GM18907 (cell line): ENCODE data around the gene DNAJA4.
"Not testable (repeated sequence)": the region's sequence is repeated elsewhere in the genome, so short reads cannot be mapped to it uniquely, and the experiment has no call there.

Source experiments
- ATAC-seq: cut with Tn5 transposase; IDR thresholded peaks from one replicate; pipeline ENCODE4 v1.9.1; 2021; ENCODE audit warnings: mild to moderate bottlenecking, moderate library complexity; ENCODE audit not compliant: unreplicated experiment

The DNAJA4 gene

GRCh38 chr15:78243491-78243941 lies 20.8 kb upstream of the DNAJA4 start:
- no peak for ATAC-seq

DNA sequence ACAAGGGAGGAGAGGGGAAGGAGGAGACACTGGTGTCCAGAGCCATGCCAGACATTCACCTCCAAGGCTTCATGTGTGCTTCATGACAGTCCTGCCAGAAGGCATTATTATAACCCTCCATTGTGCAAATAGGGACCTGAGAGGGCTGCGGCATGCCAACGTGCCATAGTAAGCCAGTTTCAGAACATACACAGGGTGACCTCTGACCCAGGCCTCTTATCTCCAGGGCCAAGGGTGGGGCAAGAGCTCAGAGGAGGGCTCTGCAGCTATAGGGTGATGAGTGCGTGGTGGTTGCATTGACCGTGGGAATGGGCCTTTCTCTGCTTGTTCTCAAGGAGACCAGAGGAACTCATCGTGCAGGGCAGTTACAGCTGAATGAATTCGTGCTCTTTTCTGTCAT lies 20.3 kb upstream of the DNAJA4 start:
- no peak for ATAC-seq

- no peak for ATAC-seq
Observed at GRCh38 chr15:78244893-78245292, 19.5 kb upstream of the DNAJA4 start.

DNA sequence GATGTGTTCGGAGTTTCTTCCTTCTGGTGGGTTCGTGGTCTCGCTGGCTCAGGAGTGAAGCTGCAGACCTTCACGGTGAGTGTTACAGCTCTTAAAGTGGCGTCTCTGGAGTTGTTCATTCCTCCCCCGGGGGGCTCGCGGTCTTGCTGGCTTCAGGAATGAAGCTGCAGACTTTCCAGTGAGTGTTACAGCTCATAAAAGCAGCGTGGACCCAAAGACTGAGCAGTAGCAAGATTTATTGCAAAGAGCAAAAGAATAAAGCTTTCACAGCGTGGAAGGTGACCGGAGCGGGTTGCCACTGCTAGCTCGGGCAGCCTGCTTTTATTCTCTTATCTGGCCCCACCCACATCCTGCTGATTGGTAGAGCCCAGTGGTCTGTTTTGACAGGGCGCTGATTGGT lies 19.0 kb upstream of the DNAJA4 start:
- not testable (repeated sequence) for ATAC-seq

DNA sequence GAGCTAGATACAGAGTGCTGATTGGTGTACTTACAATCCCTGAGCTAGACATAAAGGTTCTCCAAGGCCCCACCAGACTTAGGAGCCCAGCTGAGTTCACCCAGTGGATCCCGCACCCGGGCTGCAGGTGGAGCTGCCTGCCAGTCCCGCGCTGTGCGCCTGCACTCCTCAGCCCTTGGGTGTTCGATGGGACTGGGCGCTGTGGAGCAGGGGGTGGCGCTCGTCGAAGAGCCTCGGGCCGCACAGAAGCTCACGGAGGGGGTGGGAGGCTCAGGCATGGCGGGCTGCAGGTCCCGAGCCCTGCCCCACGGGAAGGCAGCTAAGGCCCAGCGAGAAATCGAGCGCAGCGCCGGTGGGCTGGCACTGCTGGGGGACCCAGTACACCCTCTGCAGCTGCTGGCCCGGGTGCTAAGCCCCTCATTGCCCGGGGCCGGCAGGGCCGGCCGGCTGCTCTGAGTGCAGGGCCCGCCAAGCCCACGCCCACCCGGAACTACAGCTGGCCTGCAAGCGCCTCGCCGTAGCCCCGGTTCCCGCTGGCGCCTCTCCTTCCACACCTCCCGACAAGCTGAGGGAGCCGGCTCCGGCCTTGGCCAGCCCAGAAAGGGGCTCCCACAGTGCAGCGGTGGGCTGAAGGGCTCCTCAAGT lies 18.3 kb upstream of the DNAJA4 start:
- not testable (repeated sequence) for ATAC-seq

DNA sequence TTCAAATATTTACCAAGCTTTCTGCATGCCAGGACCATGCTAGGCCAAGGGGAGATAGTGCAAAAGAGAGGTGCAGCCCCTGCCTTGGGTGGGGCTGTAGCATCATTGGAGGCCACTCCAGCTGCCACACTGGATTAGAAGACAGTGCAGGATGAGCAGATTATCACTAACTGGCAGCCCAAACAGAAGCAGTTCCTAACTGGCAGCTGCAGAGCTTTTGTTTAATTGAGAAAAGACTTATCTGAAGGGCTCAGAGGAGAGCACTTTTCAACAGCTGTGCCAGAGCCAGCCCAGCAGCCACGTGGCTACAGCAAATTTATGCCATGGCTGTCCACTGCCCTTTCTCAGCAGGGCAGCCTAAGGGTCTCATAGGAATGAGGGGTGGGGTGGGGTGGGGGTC lies 16.5 kb upstream of the DNAJA4 start:
- ATAC-seq: no peak

- ATAC-seq: no peak
Observed at GRCh38 chr15:78249131-78249530, 15.2 kb upstream of the DNAJA4 start.

DNA sequence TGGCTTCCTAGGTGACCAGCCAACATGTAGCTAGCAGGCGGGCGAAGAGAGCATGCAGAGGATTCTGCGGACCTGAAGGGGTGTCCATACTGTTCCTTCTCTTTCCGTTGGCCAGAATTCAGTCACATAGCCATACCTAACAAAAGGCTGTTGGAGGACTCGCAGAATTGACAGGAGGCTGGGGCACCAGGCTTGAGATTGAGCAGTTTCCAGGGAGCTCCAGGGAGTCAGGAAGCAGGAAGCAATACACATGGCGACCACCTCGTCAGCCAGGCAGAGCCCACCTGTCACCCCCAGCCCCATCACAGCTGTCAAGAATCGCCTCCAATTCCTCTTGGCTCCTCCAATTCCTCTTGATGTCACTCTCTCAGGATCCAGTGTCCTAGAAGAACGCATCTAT lies 13.2 kb upstream of the DNAJA4 start:
- ATAC-seq: no peak

GRCh38 chr15:78255421-78256043 lies 8.8 kb upstream of the DNAJA4 start:
- ATAC-seq: no peak

- no peak for ATAC-seq
Observed at GRCh38 chr15:78256044-78256437, 8.3 kb upstream of the DNAJA4 start.

DNA sequence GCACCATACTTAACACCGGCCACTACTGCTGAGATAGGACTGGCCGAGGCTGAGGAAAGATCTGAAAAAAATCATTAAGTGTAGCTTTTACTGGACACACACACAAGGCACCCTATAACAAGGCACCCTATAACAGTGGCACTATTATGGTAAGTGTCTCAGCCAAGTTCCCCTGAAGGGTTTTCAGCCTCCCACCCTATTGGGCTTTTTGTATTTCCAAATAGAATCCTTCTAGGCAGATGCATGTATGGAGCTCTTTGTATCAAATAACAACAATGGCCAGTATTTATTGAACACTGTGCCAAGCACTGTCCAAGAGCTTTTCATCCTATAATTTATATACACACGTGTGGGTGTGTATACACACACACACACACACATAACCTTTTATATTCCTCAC lies 6.7 kb upstream of the DNAJA4 start:
- no peak for ATAC-seq

GRCh38 chr15:78259232-78259631 lies 5.1 kb upstream of the DNAJA4 start:
- no peak for ATAC-seq

- no peak for ATAC-seq
Observed at GRCh38 chr15:78260489-78260888, 3.9 kb upstream of the DNAJA4 start.

- ATAC-seq: no peak
Observed at GRCh38 chr15:78261062-78261461, 3.3 kb upstream of the DNAJA4 start.

DNA sequence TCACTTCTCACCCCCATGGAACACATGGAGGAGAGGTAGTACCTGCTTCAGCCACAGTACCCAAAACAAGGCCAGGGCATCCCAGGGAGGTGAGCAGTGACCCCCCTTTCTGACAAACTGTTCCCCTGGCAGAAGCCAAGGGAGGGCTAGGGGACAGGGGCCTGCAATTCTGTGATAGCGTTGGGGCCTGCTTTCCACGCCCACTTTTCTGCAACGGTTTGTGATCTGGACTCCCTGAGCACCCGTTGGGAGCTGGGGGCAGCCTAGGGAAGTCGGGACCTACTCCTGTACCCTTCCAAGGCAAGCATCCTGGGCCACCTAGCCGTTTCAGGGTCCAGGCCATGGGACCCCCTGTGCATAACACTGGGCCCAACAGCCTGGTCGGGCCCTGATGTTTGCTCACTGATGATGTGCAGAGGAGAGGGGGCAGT lies 996 bp upstream of the DNAJA4 start:
- no peak for ATAC-seq

DNA sequence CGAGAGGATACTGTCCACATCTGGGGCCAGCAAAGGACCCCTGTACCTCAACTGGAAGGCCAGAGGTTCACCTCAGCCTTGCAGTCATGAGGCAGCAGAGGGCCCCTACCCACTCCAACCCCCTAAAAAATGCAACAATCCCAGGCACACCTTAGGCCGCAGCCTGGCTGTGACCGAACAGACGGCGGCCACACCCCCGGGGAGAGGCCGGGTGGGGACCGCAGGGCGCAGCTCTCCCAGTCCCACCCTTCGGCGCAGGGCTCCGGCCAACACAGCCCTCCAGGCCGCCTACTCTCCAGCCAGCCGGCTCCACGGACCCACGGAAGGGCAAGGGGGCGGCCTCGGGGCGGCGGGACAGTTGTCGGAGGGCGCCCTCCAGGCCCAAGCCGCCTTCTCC lies 457 bp upstream of the DNAJA4 start:
- no peak for ATAC-seq

- no peak for ATAC-seq
Observed at GRCh38 chr15:78265137-78265460, 737 bp downstream of the DNAJA4 start.

DNA sequence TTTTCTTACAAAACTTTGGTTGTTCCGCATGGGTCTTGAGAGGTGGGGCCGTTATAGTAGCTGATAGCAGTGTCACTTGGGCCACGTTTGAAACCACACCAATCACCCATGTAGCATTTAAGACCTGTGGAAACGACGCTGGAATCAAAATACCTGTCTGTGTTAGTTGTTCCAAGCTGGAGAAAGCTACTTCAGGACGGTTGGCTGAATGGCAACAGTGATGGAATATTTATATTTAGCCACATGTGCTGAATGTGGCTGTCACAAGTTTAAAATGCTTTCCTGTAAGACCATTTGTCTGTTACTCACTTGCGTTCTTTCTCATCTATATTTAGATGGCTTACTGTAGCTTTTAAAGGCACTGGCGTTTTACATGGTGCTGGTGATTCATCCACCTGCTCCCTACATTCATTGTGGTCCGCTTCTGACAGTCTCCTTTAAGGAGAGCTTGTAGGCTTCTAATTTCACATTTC lies 1.4 kb downstream of the DNAJA4 start:
- no peak for ATAC-seq

- no peak for ATAC-seq
Observed at GRCh38 chr15:78266229-78266628, 1.9 kb downstream of the DNAJA4 start.

- no peak for ATAC-seq
Observed at GRCh38 chr15:78266806-78267205, 2.4 kb downstream of the DNAJA4 start.

DNA sequence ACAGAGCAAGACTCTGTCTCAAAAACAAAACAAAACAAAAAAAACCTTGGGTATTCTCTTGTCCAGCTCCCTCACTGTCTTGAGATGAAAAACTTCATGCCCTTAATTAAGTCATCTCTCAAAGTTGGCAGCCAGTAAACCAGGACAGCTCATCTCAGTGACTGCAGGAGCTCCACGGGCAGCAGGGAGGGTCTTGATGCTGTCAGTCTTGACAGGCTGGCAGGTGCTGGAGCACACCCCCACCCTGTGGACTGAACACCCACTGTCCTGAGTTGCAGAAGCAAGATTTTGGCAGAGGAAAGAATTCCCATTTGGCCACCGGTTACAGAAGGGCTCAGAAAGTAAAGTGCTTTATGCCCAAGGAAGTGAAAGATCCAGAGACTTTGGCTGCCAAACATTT lies 8.0 kb downstream of the DNAJA4 start:
- no peak for ATAC-seq

- ATAC-seq: no peak
Observed at GRCh38 chr15:78272776-78273175, 8.4 kb downstream of the DNAJA4 start.

DNA sequence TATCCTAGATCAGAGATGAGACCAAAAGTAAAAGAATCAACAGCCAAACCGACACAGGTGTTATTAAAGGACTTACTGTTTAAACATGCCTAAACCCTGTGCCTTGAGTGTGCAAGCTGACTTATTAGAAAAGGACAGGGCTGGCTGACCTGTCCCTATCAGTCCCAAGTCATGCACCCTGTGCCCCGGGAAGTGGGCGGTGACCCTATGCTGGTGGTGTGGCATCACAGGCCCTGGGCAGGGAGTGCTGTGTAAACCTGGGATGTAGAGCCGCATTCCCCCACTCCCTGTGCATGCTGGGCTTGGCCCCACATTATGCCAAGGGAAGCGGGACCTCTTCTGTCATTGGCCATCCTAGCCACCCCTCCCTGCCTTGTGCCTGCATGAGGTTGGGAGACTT lies 10.6 kb downstream of the DNAJA4 start:
- no peak for ATAC-seq
